ENCODE results near the gene LZTS2.

LZTS2 gene

DNA sequence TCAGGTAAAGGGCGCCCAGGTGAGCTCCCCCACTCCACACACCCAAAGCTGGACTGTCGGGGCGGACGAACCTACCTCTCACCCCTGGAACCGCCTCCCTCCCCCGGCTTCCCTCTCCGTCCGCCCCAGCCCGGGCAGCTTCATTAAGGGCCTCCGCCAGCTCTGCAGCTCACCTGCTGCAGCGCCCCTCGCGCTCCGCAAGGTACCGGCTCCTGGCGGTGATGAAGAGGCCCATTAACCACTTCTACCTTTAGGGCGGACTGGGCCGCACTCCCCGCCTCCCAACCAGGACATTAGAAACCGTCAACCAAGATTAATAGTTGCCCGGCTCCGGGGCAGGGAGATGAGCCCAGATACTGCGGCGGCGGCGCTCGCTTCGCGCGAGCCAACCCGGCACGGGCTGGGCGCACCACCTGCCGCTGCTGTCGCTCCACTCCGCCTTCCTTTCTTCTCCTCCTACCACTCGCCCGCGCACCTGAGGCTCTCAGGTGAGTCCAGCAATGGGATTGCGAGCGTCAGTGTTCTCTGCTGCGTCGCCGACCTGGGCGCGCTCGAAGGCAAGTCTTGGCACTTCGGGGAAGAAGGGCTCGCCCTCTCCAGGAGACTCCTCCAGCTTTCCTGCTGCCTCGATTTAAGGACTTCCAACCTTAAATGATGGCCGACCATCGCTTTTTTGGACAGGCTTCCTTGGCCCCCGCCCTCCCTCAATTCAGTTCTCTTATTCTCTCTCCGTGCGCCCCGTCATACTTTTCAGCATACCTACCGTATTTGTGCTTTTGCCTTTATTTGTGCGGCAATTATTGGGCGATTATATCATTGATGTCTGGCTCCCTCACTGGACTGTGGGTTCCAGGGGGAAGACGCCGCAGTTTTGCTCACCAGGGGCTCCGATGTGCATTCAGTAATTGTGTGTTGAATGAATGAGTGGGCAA, 48.6 kb downstream of the LZTS2 start:
- no peak for DNase-seq (ENCODE audit: low read depth)
- no peak overlapping the region for H3K4me3 ChIP-seq (ENCODE audit: control insufficient read depth, low read depth, low read length)
- TF ChIP-seq, protein P1, sequence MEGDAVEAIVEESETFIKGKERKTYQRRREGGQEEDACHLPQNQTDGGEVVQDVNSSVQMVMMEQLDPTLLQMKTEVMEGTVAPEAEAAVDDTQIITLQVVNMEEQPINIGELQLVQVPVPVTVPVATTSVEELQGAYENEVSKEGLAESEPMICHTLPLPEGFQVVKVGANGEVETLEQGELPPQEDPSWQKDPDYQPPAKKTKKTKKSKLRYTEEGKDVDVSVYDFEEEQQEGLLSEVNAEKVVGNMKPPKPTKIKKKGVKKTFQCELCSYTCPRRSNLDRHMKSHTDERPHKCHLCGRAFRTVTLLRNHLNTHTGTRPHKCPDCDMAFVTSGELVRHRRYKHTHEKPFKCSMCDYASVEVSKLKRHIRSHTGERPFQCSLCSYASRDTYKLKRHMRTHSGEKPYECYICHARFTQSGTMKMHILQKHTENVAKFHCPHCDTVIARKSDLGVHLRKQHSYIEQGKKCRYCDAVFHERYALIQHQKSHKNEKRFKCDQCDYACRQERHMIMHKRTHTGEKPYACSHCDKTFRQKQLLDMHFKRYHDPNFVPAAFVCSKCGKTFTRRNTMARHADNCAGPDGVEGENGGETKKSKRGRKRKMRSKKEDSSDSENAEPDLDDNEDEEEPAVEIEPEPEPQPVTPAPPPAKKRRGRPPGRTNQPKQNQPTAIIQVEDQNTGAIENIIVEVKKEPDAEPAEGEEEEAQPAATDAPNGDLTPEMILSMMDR (IDR thresholded peaks at IDR 0.05; ENCODE audit: control insufficient read depth, insufficient read depth, low read depth, low read length, missing control alignments): no peak

DNA sequence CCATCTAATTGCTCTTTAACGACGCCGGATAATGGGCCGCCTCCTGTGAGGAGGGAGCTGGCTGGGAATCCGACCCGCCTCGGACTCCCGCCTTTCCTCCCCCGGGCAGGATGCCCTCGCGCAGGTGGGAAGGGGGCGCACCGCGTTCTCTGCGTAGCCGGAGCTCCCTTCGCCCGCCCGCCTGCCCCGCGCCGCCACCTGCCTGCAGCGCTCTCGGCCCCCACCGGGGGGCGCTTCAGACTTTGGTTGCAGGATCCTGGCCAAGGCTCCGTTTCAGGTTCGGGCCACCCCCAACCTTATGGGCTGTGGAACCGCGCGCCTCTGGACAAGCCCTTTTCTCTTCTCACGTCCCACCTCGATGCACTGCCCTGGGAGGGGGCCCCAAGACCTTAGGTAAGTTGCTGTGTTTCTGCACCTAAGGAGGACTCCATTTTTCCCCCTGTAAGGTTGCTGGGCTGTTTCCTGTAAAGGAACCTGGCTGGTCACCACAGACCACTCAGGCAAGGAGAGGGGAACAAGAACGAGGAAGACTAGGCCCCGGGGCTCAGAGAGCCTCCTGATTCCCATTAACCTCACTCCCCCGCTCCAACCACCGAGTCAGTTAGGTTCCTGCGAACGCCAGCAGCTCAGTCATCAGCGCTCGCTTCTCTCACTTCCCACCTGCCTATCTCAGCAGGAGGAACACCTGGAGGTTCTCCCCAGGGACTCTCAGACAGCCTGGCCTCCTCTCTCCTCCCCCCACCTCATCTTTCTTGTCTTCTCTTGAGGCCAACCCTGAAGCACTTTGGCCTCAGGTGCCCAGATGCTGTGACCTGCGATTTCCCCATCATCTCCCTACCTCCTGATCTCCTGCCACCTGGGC, 50.8 kb downstream of the LZTS2 start:
- peak overlapping the region; percentile 6 for H3K4me3 ChIP-seq (ENCODE audit: control insufficient read depth, low read depth, low read length)
- TF ChIP-seq, protein P1 (IDR thresholded peaks at IDR 0.05; ENCODE audit: control insufficient read depth, insufficient read depth, low read depth, low read length, missing control alignments): peak; percentile 77
- no peak for DNase-seq (ENCODE audit: low read depth)

DNA sequence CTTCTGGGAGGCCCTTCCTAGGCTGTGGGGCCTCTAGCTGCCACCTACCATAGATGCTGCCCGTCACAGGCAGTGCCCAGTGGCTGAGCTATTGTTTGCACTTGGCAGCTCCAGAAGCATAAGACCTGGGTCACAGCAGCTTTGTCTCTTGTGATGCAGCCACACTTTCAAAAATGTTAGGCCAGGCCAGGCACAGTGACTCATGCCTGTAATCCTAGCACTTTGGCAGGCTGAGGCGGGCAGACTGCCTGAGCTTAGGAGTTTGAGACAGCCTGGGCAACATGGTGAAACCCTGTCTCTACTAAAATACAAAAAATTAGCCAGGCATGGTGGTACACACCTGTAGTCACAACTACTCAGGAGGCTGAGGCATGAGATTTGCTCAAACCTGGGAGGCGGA, 52.7 kb downstream of the LZTS2 start:
- no peak overlapping the region for H3K4me3 ChIP-seq (ENCODE audit: control insufficient read depth, low read depth, low read length)
- TF ChIP-seq, protein P1 (IDR thresholded peaks at IDR 0.05; ENCODE audit: control insufficient read depth, insufficient read depth, low read depth, low read length, missing control alignments): no peak
- no peak for DNase-seq (ENCODE audit: low read depth)

DNA sequence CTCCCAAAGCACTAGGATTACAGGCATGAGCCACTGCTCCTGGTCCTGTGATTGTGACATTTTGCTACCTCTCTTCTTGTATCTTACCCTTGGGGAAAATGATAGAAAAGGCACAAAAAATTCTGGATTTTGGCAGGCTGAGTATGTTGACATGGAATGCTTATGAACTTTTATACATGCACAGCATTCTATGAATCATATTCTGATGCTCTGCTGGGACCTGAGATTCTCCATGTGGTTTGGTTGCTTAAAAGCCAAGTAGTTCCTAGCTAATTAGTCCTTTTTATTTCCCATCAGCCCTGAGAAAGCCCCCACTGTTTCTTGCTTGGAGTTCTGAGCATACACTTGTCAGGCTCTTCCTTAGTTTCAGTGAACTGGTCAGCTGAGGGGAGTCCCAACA, 53.9 kb downstream of the LZTS2 start:
- TF ChIP-seq, protein P1 (IDR thresholded peaks at IDR 0.05; ENCODE audit: control insufficient read depth, insufficient read depth, low read depth, low read length, missing control alignments): no peak
- H3K4me3 ChIP-seq (ENCODE audit: control insufficient read depth, low read depth, low read length): no peak overlapping the region
- DNase-seq (ENCODE audit: low read depth): no peak

DNA sequence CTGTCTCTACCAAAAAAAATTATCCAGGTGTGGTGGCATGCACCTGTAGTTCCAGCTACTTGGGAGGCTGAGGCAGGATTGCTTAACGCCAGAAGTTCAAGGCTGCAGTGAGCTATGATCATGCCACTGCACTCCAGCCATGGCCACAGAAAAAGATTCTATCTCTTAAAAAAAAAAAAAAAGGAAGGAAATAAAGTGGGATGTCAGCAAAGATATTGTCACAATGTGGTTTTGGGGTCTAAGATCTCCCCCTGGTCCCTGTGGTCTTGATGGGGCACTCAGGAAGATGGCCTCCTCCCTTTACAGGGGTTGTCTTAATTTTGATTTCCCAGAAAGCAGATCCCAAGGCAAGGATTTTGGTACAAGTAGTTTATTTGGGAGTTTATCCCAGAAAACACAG, 54.7 kb downstream of the LZTS2 start:
- H3K4me3 ChIP-seq (ENCODE audit: control insufficient read depth, low read depth, low read length): no peak overlapping the region
- no peak for DNase-seq (ENCODE audit: low read depth)
- TF ChIP-seq, protein P1 (IDR thresholded peaks at IDR 0.05; ENCODE audit: control insufficient read depth, insufficient read depth, low read depth, low read length, missing control alignments): no peak

DNA sequence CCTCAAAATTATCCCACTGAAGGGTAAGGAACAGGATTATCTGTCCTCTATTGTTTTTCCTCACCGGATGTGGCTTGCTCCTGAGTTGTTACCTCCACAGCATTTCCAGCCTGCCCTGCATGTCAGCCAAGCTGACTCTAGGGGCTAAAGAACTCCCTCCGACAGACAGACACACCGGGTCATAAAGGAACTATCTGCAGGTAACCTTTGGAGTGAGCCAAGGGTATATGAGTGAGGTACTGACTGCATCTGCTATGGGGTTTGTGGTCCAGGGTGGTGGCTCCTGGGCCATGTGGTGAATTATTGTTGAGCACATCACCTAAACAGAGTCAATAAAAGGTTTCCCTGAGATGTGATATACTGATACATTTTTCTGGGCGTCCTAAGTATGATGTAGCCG, 55.3 kb downstream of the LZTS2 start:
- TF ChIP-seq, protein P1 (IDR thresholded peaks at IDR 0.05; ENCODE audit: control insufficient read depth, insufficient read depth, low read depth, low read length, missing control alignments): no peak
- H3K4me3 ChIP-seq (ENCODE audit: control insufficient read depth, low read depth, low read length): no peak overlapping the region
- no peak for DNase-seq (ENCODE audit: low read depth)

Data from AG09309 (cell line).